ENCODE results near the gene SYT17.
A peak's percentile ranks its signal among the peaks of the same experiment; 100 is the strongest.

DNA sequence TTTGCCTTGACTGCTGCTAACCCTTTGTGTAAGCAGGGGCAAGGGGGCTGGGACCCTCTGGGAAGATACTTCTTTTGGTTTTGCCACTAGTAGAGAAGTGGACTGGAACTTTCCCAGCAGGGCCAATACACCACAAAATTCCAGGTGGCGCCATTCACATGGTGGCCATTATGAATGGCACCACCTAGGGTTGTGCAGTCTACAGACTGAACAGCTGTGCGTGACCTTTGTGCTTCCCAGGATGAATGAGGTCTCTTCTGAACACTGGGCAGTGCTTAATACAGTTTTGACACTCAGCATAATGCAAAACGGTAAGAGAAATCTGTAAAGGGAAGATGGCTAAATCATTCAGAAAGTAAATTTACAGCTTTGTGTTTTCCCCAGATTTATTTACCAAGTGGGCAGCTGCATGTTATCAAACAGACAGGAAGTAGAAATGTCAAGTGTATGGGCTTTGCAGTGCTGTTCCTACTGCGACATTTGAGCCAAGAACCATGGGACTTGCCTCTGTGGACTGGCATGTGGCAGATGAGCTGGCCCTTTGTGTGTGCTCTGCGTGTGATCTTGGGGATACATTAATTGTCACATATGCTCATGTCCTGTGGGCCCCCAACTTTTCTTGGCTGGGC is 9.2 kb downstream of the SYT17 start:
- TF ChIP-seq CTCF (IDR thresholded peaks at IDR 0.05) (peak; percentile 29), ZFX (IDR thresholded peaks at IDR 0.05; ENCODE audit: borderline replicate concordance) (no peak)
